Measurements from ENCODE around the gene MBOAT1. TPM values are rescaled to one million over a fixed set of nuclear protein-coding genes. Genes with fewer than 3 reads are reported as not detected.

The MBOAT1 gene
- total and polyA plus RNA-seq, 2 of the 13 experiments (the other 11 are each of a cell fraction or from before 2014, with no cell fraction given), result not detected

- TF ChIP-seq HNRNPUL1 (IDR thresholded peaks at IDR 0.05; ENCODE audit: low read depth, low read length) (no peak), HMGXB4 (CRISPR knock-in tag; IDR thresholded peaks at IDR 0.05; ENCODE audit: borderline replicate concordance in 1 of 2, low read depth in 1 of 2) (no peak), MAFK (conservative IDR thresholded peaks at IDR 0.05 in 1 of 2, IDR thresholded peaks at IDR 0.05 in 1 of 2; ENCODE audit: low read length in 2 of 2) (0 out of 4 replicates have a peak, but pooled peaks of 1 of the 2 experiments have one; percentile 36), RORA (CRISPR knock-in tag; IDR thresholded peaks at IDR 0.05) (no peak), MAFF (IDR thresholded peaks at IDR 0.05; ENCODE audit: low read depth, low read length) (0 out of 2 replicates have a peak, but pooled peaks have one; percentile 25), ZNF331 (CRISPR knock-in tag; IDR thresholded peaks at IDR 0.05) (no peak), KLF13 (CRISPR knock-in tag; IDR thresholded peaks at IDR 0.05) (no peak), KDM4B (CRISPR knock-in tag; IDR thresholded peaks at IDR 0.05) (no peak), POLR2G (IDR thresholded peaks at IDR 0.05; ENCODE audit: low read depth, low read length) (no peak), ZNF552 (CRISPR knock-in tag; IDR thresholded peaks at IDR 0.05; ENCODE audit: borderline replicate concordance) (no peak), PRDM15 (CRISPR knock-in tag; IDR thresholded peaks at IDR 0.05) (no peak), PATZ1 (CRISPR knock-in tag; IDR thresholded peaks at IDR 0.05) (no peak), ZNF251 (CRISPR knock-in tag; IDR thresholded peaks at IDR 0.05) (no peak), MIXL1 (CRISPR knock-in tag; IDR thresholded peaks at IDR 0.05) (no peak), NFE2L2 (IDR thresholded peaks at IDR 0.05; ENCODE audit: low read length) (0 out of 2 replicates have a peak, but pooled peaks have one; percentile 28), ZNF282 (IDR thresholded peaks at IDR 0.05; ENCODE audit: partially characterized antibody) (no peak), AFF4 (CRISPR knock-in tag; IDR thresholded peaks at IDR 0.05) (no peak), PREB (CRISPR knock-in tag; IDR thresholded peaks at IDR 0.05) (no peak)
Observed at GRCh38 chr6:20232188-20232587, 19.9 kb upstream of the MBOAT1 start (continued).

All from HepG2 (cell line).